22Rv1 (cell line): Measurements from ENCODE around the gene PHF12.

Experiments
- CTCF ChIP-seq: fragments of 450-650 bp; IDR thresholded peaks from 2 replicates; pipeline ENCODE4 v1.5.1; 2017; ENCODE audit warnings: mild to moderate bottlenecking
- ZFX ChIP-seq: fragments of 450-650 bp; IDR thresholded peaks from 2 replicates; pipeline ENCODE4 v1.6.1; 2017; ENCODE audit warnings: antibody characterized with exemption, borderline replicate concordance

GRCh38 chr17:28957277-28957991 is 6.1 kb upstream of the PHF12 start:
- TF ChIP-seq CTCF (no peak), ZFX (no peak)
